Ishikawa (cell line): ENCODE data around the gene DMTF1.

ENCODE experiments used
- CEBPB ChIP-seq: IDR thresholded peaks from 2 replicates; pipeline ENCODE4 v1.6.1; 2012
- CREB1 ChIP-seq: IDR thresholded peaks from 2 replicates; pipeline ENCODE4 v1.6.1; 2012; ENCODE audit warnings: low read depth
- EGR1 ChIP-seq: IDR thresholded peaks from 2 replicates; pipeline ENCODE4 v1.6.1; 2012
- EP300 ChIP-seq: IDR thresholded peaks from 2 replicates; pipeline ENCODE4 v1.6.1; 2012; ENCODE audit warnings: borderline replicate concordance
- FOXM1 ChIP-seq: IDR thresholded peaks from 2 replicates; pipeline ENCODE4 v1.6.1; 2012; ENCODE audit warnings: low read depth, borderline replicate concordance
- NFIC ChIP-seq: IDR thresholded peaks from 2 replicates; pipeline ENCODE4 v1.6.1; 2012
- RAD21 ChIP-seq: IDR thresholded peaks from 2 replicates; pipeline ENCODE4 v1.6.1; 2012; ENCODE audit warnings: low read depth
- TAF1 ChIP-seq: IDR thresholded peaks from 2 replicates; pipeline ENCODE4 v1.6.1; 2012; ENCODE audit warnings: low read depth, mild to moderate bottlenecking
- TCF12 ChIP-seq: IDR thresholded peaks from 2 replicates; pipeline ENCODE4 v1.6.1; 2012; ENCODE audit warnings: low read depth
- TEAD4 ChIP-seq: IDR thresholded peaks from 2 replicates; pipeline ENCODE4 v1.6.1; 2012
- YY1 ChIP-seq: IDR thresholded peaks from 2 replicates; pipeline ENCODE4 v1.6.1; 2012; ENCODE audit warnings: low read depth
- ZBTB7A ChIP-seq: IDR thresholded peaks from 2 replicates; pipeline ENCODE4 v1.6.1; 2012; ENCODE audit warnings: low read depth
- TF ChIP-seq, protein P1 (sequence below): IDR thresholded peaks from 2 replicates; pipeline ENCODE4 v1.6.1; 2012
- TF ChIP-seq, protein P2 (sequence below): IDR thresholded peaks from 2 replicates; pipeline ENCODE4 v1.6.1; 2012; ENCODE audit warnings: low read depth, mild to moderate bottlenecking
- TF ChIP-seq, protein P3 (sequence below): IDR thresholded peaks from 2 replicates; pipeline ENCODE4 v1.6.1; 2012

DMTF1 gene

DNA sequence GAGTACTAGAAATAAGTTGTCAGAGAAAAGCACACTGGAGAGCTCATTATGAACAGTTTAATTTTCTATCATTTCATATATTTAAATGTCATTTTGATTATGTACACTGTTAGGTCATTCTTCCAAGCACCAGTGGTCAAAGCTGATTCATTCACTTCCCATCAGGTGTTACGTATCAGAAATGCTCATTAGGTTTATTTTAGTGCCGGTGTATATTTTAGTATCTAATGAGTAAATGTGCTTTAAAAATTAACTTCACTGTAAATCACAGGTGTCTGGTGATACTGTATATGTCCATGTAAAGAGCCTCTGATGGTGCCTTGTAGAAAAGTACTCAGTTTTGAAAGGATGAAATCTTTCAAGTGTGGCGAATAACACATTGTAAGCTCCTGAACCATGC lies 3.5 kb downstream of the DMTF1 start:
- TF ChIP-seq TCF12: no peak
- TF ChIP-seq, protein P1, sequence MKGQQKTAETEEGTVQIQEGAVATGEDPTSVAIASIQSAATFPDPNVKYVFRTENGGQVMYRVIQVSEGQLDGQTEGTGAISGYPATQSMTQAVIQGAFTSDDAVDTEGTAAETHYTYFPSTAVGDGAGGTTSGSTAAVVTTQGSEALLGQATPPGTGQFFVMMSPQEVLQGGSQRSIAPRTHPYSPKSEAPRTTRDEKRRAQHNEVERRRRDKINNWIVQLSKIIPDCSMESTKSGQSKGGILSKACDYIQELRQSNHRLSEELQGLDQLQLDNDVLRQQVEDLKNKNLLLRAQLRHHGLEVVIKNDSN: no peak

DNA sequence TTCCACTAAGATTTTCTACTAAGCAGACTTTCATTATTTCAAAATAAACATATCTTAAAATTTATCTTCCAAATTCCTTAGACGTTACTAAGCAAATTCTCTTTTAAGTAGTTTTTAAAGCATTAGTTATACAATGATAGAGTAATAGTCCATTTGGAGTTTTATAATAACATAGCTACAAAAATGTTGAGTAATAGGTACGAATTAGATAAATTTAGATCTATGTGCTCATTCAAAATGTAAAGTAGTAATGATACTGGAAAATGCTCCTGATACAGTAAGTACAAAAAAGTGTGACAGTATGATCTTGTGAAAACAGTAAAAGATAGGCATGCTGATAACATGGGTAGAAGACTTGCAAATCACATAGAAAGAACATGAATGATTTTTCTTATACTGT lies 4.5 kb downstream of the DMTF1 start:
- TF ChIP-seq RAD21: no peak
- no peak for TF ChIP-seq ZBTB7A
- TF ChIP-seq CREB1: no peak
- no peak for TF ChIP-seq TEAD4
- TF ChIP-seq EGR1: no peak
- TF ChIP-seq YY1: no peak
- no peak for TF ChIP-seq TCF12
- no peak for TF ChIP-seq EP300
- no peak for TF ChIP-seq NFIC
- TF ChIP-seq CEBPB: no peak
- TF ChIP-seq, protein P2, sequence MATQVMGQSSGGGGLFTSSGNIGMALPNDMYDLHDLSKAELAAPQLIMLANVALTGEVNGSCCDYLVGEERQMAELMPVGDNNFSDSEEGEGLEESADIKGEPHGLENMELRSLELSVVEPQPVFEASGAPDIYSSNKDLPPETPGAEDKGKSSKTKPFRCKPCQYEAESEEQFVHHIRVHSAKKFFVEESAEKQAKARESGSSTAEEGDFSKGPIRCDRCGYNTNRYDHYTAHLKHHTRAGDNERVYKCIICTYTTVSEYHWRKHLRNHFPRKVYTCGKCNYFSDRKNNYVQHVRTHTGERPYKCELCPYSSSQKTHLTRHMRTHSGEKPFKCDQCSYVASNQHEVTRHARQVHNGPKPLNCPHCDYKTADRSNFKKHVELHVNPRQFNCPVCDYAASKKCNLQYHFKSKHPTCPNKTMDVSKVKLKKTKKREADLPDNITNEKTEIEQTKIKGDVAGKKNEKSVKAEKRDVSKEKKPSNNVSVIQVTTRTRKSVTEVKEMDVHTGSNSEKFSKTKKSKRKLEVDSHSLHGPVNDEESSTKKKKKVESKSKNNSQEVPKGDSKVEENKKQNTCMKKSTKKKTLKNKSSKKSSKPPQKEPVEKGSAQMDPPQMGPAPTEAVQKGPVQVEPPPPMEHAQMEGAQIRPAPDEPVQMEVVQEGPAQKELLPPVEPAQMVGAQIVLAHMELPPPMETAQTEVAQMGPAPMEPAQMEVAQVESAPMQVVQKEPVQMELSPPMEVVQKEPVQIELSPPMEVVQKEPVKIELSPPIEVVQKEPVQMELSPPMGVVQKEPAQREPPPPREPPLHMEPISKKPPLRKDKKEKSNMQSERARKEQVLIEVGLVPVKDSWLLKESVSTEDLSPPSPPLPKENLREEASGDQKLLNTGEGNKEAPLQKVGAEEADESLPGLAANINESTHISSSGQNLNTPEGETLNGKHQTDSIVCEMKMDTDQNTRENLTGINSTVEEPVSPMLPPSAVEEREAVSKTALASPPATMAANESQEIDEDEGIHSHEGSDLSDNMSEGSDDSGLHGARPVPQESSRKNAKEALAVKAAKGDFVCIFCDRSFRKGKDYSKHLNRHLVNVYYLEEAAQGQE: no peak
- no peak for TF ChIP-seq TAF1
- TF ChIP-seq, protein P3, sequence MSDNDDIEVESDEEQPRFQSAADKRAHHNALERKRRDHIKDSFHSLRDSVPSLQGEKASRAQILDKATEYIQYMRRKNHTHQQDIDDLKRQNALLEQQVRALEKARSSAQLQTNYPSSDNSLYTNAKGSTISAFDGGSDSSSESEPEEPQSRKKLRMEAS: no peak
- TF ChIP-seq FOXM1: no peak
- TF ChIP-seq, protein P1: no peak

DNA sequence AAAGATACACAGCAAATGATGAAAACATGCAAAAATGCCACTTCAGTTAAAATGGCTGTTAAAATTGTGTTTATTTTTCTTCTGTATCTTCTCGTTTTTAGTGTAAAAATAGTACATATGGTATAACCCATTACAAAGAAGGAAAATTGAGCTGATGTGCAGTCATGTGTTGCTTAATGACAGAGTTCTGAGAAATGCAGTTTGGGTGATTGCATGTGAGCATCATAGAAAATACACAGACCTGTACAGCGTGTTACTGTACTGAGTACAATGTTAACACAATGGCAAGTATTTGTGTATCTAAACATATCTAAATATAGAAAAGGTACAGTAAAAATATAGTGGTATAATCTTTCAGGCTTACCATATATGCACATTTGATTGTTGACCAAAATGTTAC lies 7.3 kb downstream of the DMTF1 start:
- TF ChIP-seq NFIC (no peak), TCF12 (no peak), YY1 (no peak), FOXM1 (no peak), CREB1 (no peak), EGR1 (no peak), EP300 (no peak), CEBPB (no peak)
- TF ChIP-seq, protein P1: no peak
- TF ChIP-seq, protein P2: no peak

DNA sequence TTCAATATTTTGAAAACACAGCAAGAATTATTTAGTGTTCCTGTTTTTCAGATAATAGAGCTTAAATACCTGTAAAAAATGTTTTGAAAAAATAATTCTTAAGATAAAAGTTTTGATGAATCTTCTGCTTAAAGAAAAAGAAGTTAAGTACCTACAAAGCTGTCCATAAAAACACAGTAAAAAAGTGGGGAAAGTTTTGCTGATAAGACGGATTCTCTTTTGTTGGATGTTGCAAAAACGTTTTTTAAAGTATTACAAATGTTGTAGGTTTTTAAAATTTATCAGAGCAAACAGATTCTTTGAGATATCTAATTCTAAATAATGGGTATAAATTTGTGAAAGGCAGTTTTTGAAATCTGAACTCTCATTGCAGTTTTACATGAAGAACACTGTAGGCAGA lies 12.2 kb downstream of the DMTF1 start:
- TF ChIP-seq, protein P2: no peak
- no peak for TF ChIP-seq ZBTB7A
- TF ChIP-seq EP300: no peak
- TF ChIP-seq NFIC: no peak

DNA sequence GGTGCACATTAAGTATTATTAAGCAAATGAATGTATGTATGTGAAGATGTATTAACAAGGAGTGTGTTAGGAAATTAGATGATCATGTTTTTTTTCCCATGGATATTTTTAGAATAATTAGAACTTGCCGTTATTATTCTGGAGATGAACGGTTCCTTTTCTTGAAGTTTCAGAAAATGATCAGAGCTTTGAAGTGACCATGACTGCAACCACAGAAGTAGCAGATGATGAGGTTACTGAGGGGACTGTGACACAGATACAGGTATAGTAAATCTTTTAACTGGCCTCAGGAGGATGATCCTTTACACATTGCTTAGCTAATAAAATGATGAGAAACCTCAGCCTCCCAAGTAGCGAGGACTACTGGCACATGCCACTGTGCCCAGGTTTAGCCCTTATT lies 18.6 kb downstream of the DMTF1 start:
- no peak for TF ChIP-seq EGR1
- no peak for TF ChIP-seq RAD21
- TF ChIP-seq, protein P1: no peak
- no peak for TF ChIP-seq TCF12
- TF ChIP-seq TAF1: no peak
- TF ChIP-seq TEAD4: no peak
- no peak for TF ChIP-seq FOXM1
- TF ChIP-seq, protein P2: no peak
- no peak for TF ChIP-seq YY1
- no peak for TF ChIP-seq NFIC
- TF ChIP-seq, protein P3: no peak
- TF ChIP-seq CEBPB: no peak
- no peak for TF ChIP-seq CREB1
- TF ChIP-seq EP300: no peak
- no peak for TF ChIP-seq ZBTB7A
